Hematopoietic multipotent progenitor cell (in vitro differentiated cells): ENCODE data around the gene RNF125. TPM values are rescaled to one million over a fixed set of nuclear protein-coding genes. Genes with fewer than 3 reads are reported as not detected.

Source experiments
- total RNA-seq: library from RNA; depleted of rRNA; stranded (reverse); fragments of >200 nt; gene quantifications from one replicate; pipeline ENCODE4 v1.2.3, GENCODE V29; 2012

RNF125 gene
- total RNA-seq, 1 donor = 8.9 TPM

Other genes with a start within 250 kb of the RNF125 start
- 26.7 TPM for gene TRAPPC8, start 75.7 kb upstream of the RNF125 start, total RNA-seq
- 65.4 TPM for gene RNF138, start 73.0 kb downstream of the RNF125 start, total RNA-seq
- gene MEP1B, start 171.2 kb downstream of the RNF125 start, total RNA-seq = not detected